GM08714 (cell line): ENCODE results near the gene MAMLD1.

ENCODE experiments used
- H3K4me3 ChIP-seq: fragments of 200-500 bp; sonication (Bioruptor generic); 2 replicates; pipeline ENCODE4 v1.5.1; 2014; ENCODE audit warnings: mild to moderate bottlenecking, low read length, inconsistent platforms
- ZNF274 ChIP-seq: IDR thresholded peaks from 2 replicates; pipeline ENCODE4 v1.6.1; 2012; ENCODE audit warnings: mild to moderate bottlenecking, low read depth, low read length

The MAMLD1 gene

GRCh38 chrX:150476164-150476699 lies 113.1 kb downstream of the MAMLD1 start:
- no peak overlapping the region for H3K4me3 ChIP-seq
- TF ChIP-seq ZNF274: no peak

DNA sequence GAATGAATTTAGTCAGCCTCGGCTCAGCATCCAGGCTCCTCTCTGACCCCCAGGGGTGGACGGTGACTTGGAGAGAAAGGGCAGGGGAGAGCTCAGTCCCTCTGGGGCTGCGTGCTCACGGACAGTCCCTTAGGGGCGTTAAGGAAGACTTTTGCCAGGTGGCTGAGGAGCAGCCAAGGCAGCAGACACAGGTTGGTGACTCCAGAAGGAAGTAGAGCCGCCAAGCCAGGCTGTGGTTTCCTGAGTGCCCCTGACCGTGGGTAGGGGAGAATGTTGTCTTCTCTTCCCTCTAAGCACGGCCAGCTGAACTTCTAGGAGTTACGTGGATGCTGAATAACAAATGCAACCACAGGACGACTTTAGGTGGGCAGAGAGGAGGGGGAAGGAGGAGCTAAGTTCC lies 114.3 kb downstream of the MAMLD1 start:
- no peak for TF ChIP-seq ZNF274
- H3K4me3 ChIP-seq: no peak overlapping the region

DNA sequence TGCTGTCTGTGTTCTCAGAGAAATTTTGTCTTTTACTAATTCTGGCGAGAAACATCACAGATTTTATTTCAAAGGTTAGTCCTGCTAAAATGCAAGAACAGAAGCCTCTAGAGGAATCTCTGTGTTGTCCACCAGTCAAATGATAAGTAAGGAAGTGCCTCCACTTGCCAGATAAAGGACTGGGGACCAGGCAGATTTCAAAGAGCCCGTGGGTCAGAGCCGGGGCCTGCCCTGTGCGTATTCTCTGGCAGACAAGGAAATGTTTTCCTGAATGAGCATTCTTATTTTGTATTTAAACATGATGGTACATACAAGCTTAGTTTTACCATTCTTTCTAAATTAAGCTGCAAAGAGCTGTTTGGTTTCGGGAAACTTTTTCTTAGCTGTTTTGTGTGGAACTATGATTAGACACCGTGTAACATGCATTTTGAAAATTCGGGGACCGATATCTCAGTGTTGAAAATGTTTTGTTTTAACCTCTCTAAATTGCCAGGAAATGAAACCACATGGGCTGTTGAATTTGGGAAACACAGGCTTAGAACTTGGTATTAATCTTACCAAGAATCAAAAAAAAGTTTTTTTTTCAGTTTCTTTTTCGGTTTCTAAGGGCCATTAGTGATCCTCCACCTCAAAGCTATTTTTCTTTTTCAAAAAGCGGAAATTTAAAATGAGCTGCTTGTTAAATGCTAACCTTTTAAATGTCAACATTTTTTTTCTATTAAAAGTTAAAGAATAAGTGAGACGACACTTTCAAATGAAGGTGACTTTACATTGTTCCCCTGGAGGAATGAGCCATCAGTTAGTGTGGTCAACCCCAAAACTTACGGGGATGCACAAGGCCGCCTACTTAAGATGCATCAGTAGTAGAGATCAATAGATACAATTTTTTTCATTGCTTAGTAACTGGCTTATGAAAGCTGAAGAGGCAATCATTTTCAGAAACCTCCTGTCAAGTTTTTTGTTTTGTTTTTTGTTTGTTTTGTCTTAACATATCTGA lies 115.7 kb downstream of the MAMLD1 start:
- no peak overlapping the region for H3K4me3 ChIP-seq
- TF ChIP-seq ZNF274: no peak

DNA sequence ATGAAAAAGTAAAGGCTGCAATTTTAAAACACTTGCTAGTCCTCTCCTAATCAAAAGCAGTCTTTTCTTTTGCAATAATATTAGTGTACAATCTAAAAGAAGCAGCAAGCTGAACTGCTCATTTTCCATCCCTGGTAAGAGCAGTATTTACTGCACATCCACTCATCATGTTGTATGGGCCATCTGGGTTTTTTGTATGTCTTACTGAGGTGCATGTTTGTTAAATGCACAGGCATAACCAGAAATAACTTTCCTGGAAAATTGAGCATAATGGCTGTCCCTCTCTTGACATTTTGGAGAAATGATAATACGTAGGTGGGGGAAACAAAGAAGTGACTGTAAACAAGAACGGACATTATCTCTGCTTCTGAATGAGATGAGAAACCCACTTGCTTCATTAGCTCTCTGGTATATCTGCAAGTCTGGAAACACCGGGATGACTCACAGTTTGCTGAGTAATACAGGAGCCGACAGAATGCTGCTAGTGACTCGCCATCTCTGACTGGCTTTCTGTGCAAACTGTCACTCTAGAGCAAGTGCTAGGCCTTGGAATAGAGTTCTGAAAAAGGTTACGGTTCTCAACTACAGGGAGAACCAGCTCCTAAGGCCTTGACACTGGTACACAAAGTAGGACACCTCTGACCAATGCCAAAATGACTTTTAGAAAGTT lies 119.6 kb downstream of the MAMLD1 start:
- TF ChIP-seq ZNF274: no peak
- H3K4me3 ChIP-seq: no peak overlapping the region

GRCh38 chrX:150483356-150483985 lies 120.4 kb downstream of the MAMLD1 start:
- no peak for TF ChIP-seq ZNF274
- no peak overlapping the region for H3K4me3 ChIP-seq

- no peak for TF ChIP-seq ZNF274
- no peak overlapping the region for H3K4me3 ChIP-seq
These were observed 122.9 kb downstream of the MAMLD1 start for GRCh38 chrX:150486011-150486410.

DNA sequence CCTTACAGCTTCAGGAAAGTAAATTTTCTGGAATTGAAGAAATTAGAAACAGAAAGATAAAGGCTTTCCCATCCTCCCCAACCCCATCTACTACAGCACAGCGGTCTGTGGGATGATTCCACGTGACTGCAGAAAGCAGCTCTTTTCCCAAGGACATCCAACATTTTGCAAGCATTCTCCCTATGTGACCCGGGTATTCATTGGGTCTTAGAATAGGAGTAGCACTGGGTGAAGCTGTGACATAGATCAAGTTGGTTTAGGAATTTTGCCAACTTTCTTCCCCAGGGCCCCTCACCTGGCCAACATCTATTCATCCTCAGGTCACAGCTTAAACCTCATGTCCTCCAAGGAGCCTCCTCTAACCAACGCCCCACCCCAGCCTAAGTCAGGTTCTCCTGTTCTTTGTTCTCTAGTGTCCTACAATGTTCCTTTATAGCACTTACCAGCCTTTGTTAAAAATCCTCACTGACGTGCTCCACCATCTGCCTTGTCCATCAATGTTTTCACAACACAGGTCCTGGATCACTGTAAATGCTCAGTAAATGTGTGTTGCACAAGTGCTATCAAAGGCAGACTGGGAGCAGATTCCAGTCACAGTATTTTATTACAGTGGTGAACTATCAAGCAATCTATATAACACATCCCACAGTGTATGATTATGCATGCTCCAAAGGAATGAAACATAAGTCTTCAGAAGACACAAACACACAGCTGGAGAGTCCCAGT lies 124.4 kb downstream of the MAMLD1 start:
- TF ChIP-seq ZNF274: no peak
- H3K4me3 ChIP-seq: no peak overlapping the region

GRCh38 chrX:150489359-150490015 lies 126.4 kb downstream of the MAMLD1 start:
- H3K4me3 ChIP-seq: no peak overlapping the region
- TF ChIP-seq ZNF274: no peak

- H3K4me3 ChIP-seq: no peak overlapping the region
- no peak for TF ChIP-seq ZNF274
These were observed 132.4 kb downstream of the MAMLD1 start for GRCh38 chrX:150495496-150495895.

DNA sequence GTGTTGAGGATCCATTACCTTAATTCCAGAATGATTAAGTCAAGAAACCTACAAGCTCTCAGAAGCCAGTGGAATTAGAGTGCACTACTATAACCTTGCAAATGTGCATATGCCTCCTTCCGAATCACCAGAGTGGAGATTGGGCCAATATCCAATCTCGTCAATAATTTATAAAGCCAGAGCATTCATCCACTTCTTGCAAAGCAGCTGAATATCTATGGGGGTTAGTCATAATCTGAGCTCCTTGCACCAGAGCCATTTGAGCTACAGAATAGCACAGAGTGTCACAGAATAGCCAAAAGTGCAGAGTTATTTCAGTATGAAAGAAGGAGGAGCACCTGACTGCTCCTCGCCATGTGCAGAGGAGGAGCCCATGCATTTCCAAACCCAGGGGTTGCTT lies 136.1 kb downstream of the MAMLD1 start:
- TF ChIP-seq ZNF274: no peak
- no peak overlapping the region for H3K4me3 ChIP-seq

DNA sequence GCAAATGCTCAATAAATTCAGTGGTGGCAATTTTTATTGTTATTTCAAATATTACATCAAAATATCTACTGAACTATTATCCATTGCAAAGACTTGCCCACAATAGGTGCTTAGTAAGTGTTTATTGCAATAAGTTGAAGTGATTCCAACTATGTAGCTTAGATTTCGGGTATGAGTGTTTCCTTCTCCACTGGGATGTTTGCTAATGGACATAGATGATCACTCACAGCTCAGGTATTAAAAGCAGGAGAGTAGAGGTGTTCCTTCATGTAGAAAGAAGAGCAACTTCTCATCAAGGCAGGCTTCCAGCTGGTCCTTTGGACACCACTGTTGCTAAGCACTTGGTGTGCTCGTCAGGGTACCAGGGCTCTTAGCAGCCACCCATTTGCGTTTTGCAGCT lies 139.0 kb downstream of the MAMLD1 start:
- no peak for TF ChIP-seq ZNF274

GRCh38 chrX:150502979-150503897 lies 140.1 kb downstream of the MAMLD1 start:
- H3K4me3 ChIP-seq: no peak overlapping the region
- TF ChIP-seq ZNF274: no peak

More for the DNA sequence above, 139.0 kb downstream of the MAMLD1 start:
- no peak overlapping the region for H3K4me3 ChIP-seq
